IPS-15b (cell line): ENCODE data around the gene NEDD8.
"Not testable (repeated sequence)": the region's sequence is repeated elsewhere in the genome, so short reads cannot be mapped to it uniquely, and the experiment has no call there.

Experiments
- H3K27me3 ChIP-seq: one replicate; pipeline ENCODE4 v1.6.1; 2013; ENCODE audit warnings: low read length; ENCODE audit not compliant: control insufficient read depth, insufficient read depth
- H3K36me3 ChIP-seq: one replicate; pipeline ENCODE4 v1.6.1; 2013; ENCODE audit warnings: low read length; ENCODE audit not compliant: control insufficient read depth, insufficient read depth
- H3K4me1 ChIP-seq: one replicate; pipeline ENCODE4 v1.6.1; 2013; ENCODE audit warnings: mild to moderate bottlenecking, low read length; ENCODE audit not compliant: control insufficient read depth, insufficient read depth
- H3K4me3 ChIP-seq: one replicate; pipeline ENCODE4 v1.5.1; 2013; ENCODE audit warnings: low read depth, low read length
- H3K9ac ChIP-seq: one replicate; pipeline ENCODE4 v1.6.1; 2013; ENCODE audit warnings: low read depth, mild to moderate bottlenecking, low read length
- H3K9me3 ChIP-seq: one replicate; pipeline ENCODE4 v1.6.1; 2013; ENCODE audit warnings: mild to moderate bottlenecking, low read length; ENCODE audit not compliant: control insufficient read depth, insufficient read depth

The NEDD8 gene

GRCh38 chr14:24226473-24226872 lies 5.7 kb downstream of the NEDD8 start:
- H3K36me3 ChIP-seq = no peaks in the 10 kb centered on the region
- H3K9ac ChIP-seq = no peak overlapping the region
- H3K4me3 ChIP-seq = no peak overlapping the region
- H3K4me1 ChIP-seq = no peaks in the 10 kb centered on the region
- H3K27me3 ChIP-seq = no peaks in the 10 kb centered on the region
- no peaks in the 10 kb centered on the region for H3K9me3 ChIP-seq

- H3K27me3 ChIP-seq = no peaks in the 10 kb centered on the region
- no peak overlapping the region for H3K9ac ChIP-seq
- no peaks in the 10 kb centered on the region for H3K4me1 ChIP-seq
- no peak overlapping the region for H3K4me3 ChIP-seq
- no peaks in the 10 kb centered on the region for H3K36me3 ChIP-seq
- no peaks in the 10 kb centered on the region for H3K9me3 ChIP-seq
These were observed 7.5 kb downstream of the NEDD8 start for GRCh38 chr14:24224618-24225071.

GRCh38 chr14:24222987-24223386 lies 9.2 kb downstream of the NEDD8 start:
- not testable (repeated sequence) for H3K9me3 ChIP-seq, H3K9ac ChIP-seq, H3K4me3 ChIP-seq, H3K4me1 ChIP-seq, H3K27me3 ChIP-seq, H3K36me3 ChIP-seq

GRCh38 chr14:24219521-24219920 lies 12.6 kb downstream of the NEDD8 start:
- Histone ChIP-seq H3K4me1 (no peaks in the 10 kb centered on the region), H3K36me3 (peaks cover 7% of the 10 kb centered on the region), H3K9ac (no peak overlapping the region), H3K4me3 (no peak overlapping the region), H3K9me3 (no peaks in the 10 kb centered on the region), H3K27me3 (no peaks in the 10 kb centered on the region)

- Histone ChIP-seq H3K4me1 (no peaks in the 10 kb centered on the region), H3K27me3 (no peaks in the 10 kb centered on the region), H3K9me3 (no peaks in the 10 kb centered on the region), H3K36me3 (peaks cover 11% of the 10 kb centered on the region), H3K4me3 (no peak overlapping the region), H3K9ac (no peak overlapping the region)
These were observed 13.1 kb downstream of the NEDD8 start for GRCh38 chr14:24219080-24219479.

GRCh38 chr14:24216876-24217275 lies 15.3 kb downstream of the NEDD8 start:
- not testable (repeated sequence) for H3K4me1 ChIP-seq, H3K27me3 ChIP-seq, H3K9me3 ChIP-seq, H3K4me3 ChIP-seq, H3K9ac ChIP-seq
- peaks cover 12% of the 10 kb centered on the region for H3K36me3 ChIP-seq

GRCh38 chr14:24216345-24216699 lies 15.8 kb downstream of the NEDD8 start:
- Histone ChIP-seq H3K36me3 (peaks cover 12% of the 10 kb centered on the region), H3K27me3 (no peaks in the 10 kb centered on the region), H3K4me1 (peaks cover 5% of the 10 kb centered on the region), H3K9ac (peak overlapping the region; percentile 96), H3K9me3 (no peaks in the 10 kb centered on the region), H3K4me3 (peak overlapping the region; percentile 98)

- H3K4me3 ChIP-seq = peak within 1 kb of the TSS; percentile 98
- H3K27me3 ChIP-seq = no peaks in the 10 kb centered on the region
- peaks cover 5% of the 10 kb centered on the region for H3K4me1 ChIP-seq
- peak within 1 kb of the TSS; percentile 96 for H3K9ac ChIP-seq
- no peaks in the 10 kb centered on the region for H3K9me3 ChIP-seq
- H3K36me3 ChIP-seq = peaks cover 12% of the 10 kb centered on the region
These were observed 16.4 kb downstream of the NEDD8 start, which contains the start of gene MDP1 for GRCh38 chr14:24215495-24216344. MDP1 (minus strand) TSS chr14:24216066; CDS start chr14:24215955, 111 bp downstream.

GRCh38 chr14:24213866-24214662 lies 18.1 kb downstream of the NEDD8 start:
- Histone ChIP-seq H3K36me3 (peaks cover 27% of the 10 kb centered on the region), H3K9ac (no peak overlapping the region), H3K4me1 (peaks cover 5% of the 10 kb centered on the region), H3K4me3 (peak overlapping the region; percentile 94), H3K27me3 (no peaks in the 10 kb centered on the region), H3K9me3 (no peaks in the 10 kb centered on the region)

- peaks cover 5% of the 10 kb centered on the region for H3K4me1 ChIP-seq
- no peaks in the 10 kb centered on the region for H3K9me3 ChIP-seq
- no peaks in the 10 kb centered on the region for H3K27me3 ChIP-seq
- H3K36me3 ChIP-seq = peaks cover 25% of the 10 kb centered on the region
- H3K9ac ChIP-seq = peak within 1 kb of the TSS; percentile 91
- H3K4me3 ChIP-seq = peak within 1 kb of the TSS; percentile 94
These were observed 19.0 kb downstream of the NEDD8 start, which contains the start of gene CHMP4A for GRCh38 chr14:24212924-24213865. CHMP4A (minus strand) TSS chr14:24213488; CDS start chr14:24213439, 49 bp downstream.

GRCh38 chr14:24211311-24211710 lies 20.9 kb downstream of the NEDD8 start:
- Histone ChIP-seq H3K4me3 (no peak overlapping the region), H3K4me1 (peaks cover 5% of the 10 kb centered on the region), H3K9ac (no peak overlapping the region), H3K9me3 (no peaks in the 10 kb centered on the region), H3K27me3 (no peaks in the 10 kb centered on the region), H3K36me3 (peaks cover 32% of the 10 kb centered on the region)
